ENCODE results near the gene OLIG1. TPM values are rescaled to one million over a fixed set of nuclear protein-coding genes. Genes with fewer than 3 reads are reported as not detected.

Gene OLIG1
- total and polyA plus RNA-seq, 2 of the 8 experiments (the other 6 are each of a cell fraction or from before 2014, with no cell fraction given): 0.65 to 1.2 TPM

GRCh38 chr21:33021150-33021549 lies 48.8 kb upstream of the OLIG1 start:
- FAIRE-seq (no peak), DNase-seq (ENCODE audit: low read depth in 1 of 2, low spot score in 2 of 2) (no peak)
- no peak overlapping the region for H4K5ac ChIP-seq (ENCODE audit: insufficient read length, low read depth, low read length)
- no peak overlapping the region for H2BK12ac ChIP-seq (ENCODE audit: low read depth, low read length)
- ChIA-PET CTCF (ENCODE audit: partially characterized antibody) (interaction anchor here (1.0 to 6.0 kb wide), 5 partner anchors 27 to 111 kb away, joined by 3 to 44 read pairs (median 4); no protein-coding TSS in a partner anchor), POLR2A (ENCODE audit: partially characterized antibody) (interaction anchor here (0.9 kb wide), 1 partner anchor 13 kb away, joined by 3 read pairs; no protein-coding TSS in a partner anchor)
- 71% methylated on average over 8 of the region's 11 CpGs; no CpG with 5 or more reads in 1 of the 2 experiments for WGBS, 2 experiments (ENCODE audit: extremely low coverage in 1 of 2, insufficient coverage in 1 of 2, insufficient read length in 1 of 2, insufficient replicate concordance in 2 of 2, low coverage in 1 of 2, low lambda C conversion rate in 2 of 2, missing lambda C conversion rate in 1 of 2)
- H3K9me3 ChIP-seq (ENCODE audit: insufficient read depth in 2 of 2, low read depth in 1 of 2, low read length in 1 of 2): no peaks in the 10 kb centered on the region; a peak in 1 of 4 replicates
- no peak overlapping the region; the same call in 1 of the 2 replicates for H4K8ac ChIP-seq (ENCODE audit: extremely low read depth, insufficient read depth, low read length)
- H3K27me3 ChIP-seq (replicated peaks in 1 of 4; ENCODE audit: control insufficient read depth in 3 of 4, extremely low read depth in 1 of 4, insufficient read depth in 3 of 4, low read length in 3 of 4): peaks cover 74 to 89% (median 83%) of the 10 kb centered on the region in 4 experiments
- no peak overlapping the region for H2BK15ac ChIP-seq (ENCODE audit: low read length)
- H3K14ac ChIP-seq (ENCODE audit: insufficient read length): no peak overlapping the region
- H3K23me2 ChIP-seq (ENCODE audit: low read depth, low read length): peaks cover 16% of the 10 kb centered on the region
- H3K4me2 ChIP-seq (ENCODE audit: insufficient read depth in 1 of 2, low read depth in 2 of 2, low read length in 2 of 2): no peak overlapping the region; a peak in 1 of 4 replicates
- no peak overlapping the region for H3K4me3 ChIP-seq (ENCODE audit: extremely low read depth in 1 of 4, insufficient read depth in 2 of 4, low read depth in 3 of 4, low read length in 4 of 4)
- H2BK120ac ChIP-seq (replicated peaks; ENCODE audit: low read depth, low read length): no peak overlapping the region
- no peaks in the 10 kb centered on the region for H3K36me3 ChIP-seq (ENCODE audit: control insufficient read depth in 2 of 4, insufficient read depth in 4 of 4, low read length in 3 of 4)
- no peak overlapping the region for H2BK20ac ChIP-seq (ENCODE audit: low read length)
- H3K4me1 ChIP-seq (replicated peaks in 1 of 4; ENCODE audit: control insufficient read depth in 3 of 4, insufficient read depth in 4 of 4, low read length in 3 of 4): peaks cover 6 to 15% (median 13%) of the 10 kb centered on the region in 4 experiments
- no peak overlapping the region for H3K23ac ChIP-seq (ENCODE audit: insufficient read length)
- H2AFZ ChIP-seq (ENCODE audit: low read length): no peak overlapping the region
- H3K56ac ChIP-seq (replicated peaks; ENCODE audit: insufficient read length, low read depth, low read length): no peak overlapping the region
- no peak overlapping the region for H2AK5ac ChIP-seq (ENCODE audit: low read depth, low read length)
- no peak overlapping the region for H3K27ac ChIP-seq (ENCODE audit: low read depth, low read length)
- H3K79me2 ChIP-seq (ENCODE audit: control insufficient read depth in 1 of 2, insufficient read depth in 2 of 2, low read length in 2 of 2): no peaks in the 10 kb centered on the region
- no peak overlapping the region for H3K18ac ChIP-seq (ENCODE audit: extremely low read depth, low read length)
- H3K9ac ChIP-seq (replicated peaks in 1 of 4; ENCODE audit: extremely low read depth in 1 of 4, low read depth in 3 of 4, low read length in 3 of 4): no peak overlapping the region
- TF ChIP-seq JUND (IDR thresholded peaks at IDR 0.05; ENCODE audit: low read length) (no peak), EP300 (IDR thresholded peaks at IDR 0.05; ENCODE audit: borderline replicate concordance in 1 of 2, low read depth in 2 of 2, low read length in 2 of 2) (no peak), TCF12 (IDR thresholded peaks at IDR 0.05; ENCODE audit: low read depth, low read length) (no peak), RXRA (IDR thresholded peaks at IDR 0.05; ENCODE audit: insufficient read depth, low read depth, low read length) (no peak), ASH2L (IDR thresholded peaks at IDR 0.05; ENCODE audit: low read length) (no peak), NRF1 (IDR thresholded peaks at IDR 0.05; ENCODE audit: low read depth, low read length) (no peak), SIN3A (conservative IDR thresholded peaks at IDR 0.05 in 1 of 2, IDR thresholded peaks at IDR 0.05 in 1 of 2; ENCODE audit: low read depth in 1 of 2, low read length in 2 of 2) (no peak), CTBP2 (IDR thresholded peaks at IDR 0.05; ENCODE audit: borderline replicate concordance, insufficient read depth, insufficient read length, low read length) (no peak), ZNF274 (IDR thresholded peaks at IDR 0.05; ENCODE audit: borderline replicate concordance, extremely low read depth, low read length) (no peak), FOSL1 (IDR thresholded peaks at IDR 0.05; ENCODE audit: insufficient read depth, low read depth, low read length) (no peak), BACH1 (IDR thresholded peaks at IDR 0.05; ENCODE audit: low read length) (no peak), CEBPB (IDR thresholded peaks at IDR 0.05; ENCODE audit: low read depth, low read length) (no peak)
- no peak overlapping the region for H2BK5ac ChIP-seq (ENCODE audit: low read depth, low read length)
- peaks cover 7 to 9% of the 10 kb centered on the region in 2 experiments for H4K20me1 ChIP-seq (replicated peaks in 1 of 2; ENCODE audit: control insufficient read depth in 1 of 2, insufficient read depth in 2 of 2, low read length in 2 of 2)
- no peak overlapping the region for H3K4ac ChIP-seq (replicated peaks; ENCODE audit: insufficient read length, low read depth, low read length)
- no peaks in the 10 kb centered on the region for H3K79me1 ChIP-seq (ENCODE audit: low read depth, low read length)
- no peak overlapping the region for H4K91ac ChIP-seq (replicated peaks; ENCODE audit: insufficient read length, low read length)

Data from H1 (cell line).